IMR-90 (cell line): ENCODE data around the gene HSPB6. TPM values are rescaled to one million over a fixed set of nuclear protein-coding genes. Genes with fewer than 3 reads are reported as not detected.
A peak's percentile ranks its signal among the peaks of the same experiment; 100 is the strongest.

Experiments used
- ATAC-seq: fragments of 200-7000 bp; cut with Tn5 transposase; 2 replicates; pipeline ENCODE4 v1.9.1; 2020; ENCODE audit warnings: low read depth, mild to moderate bottlenecking, moderate library complexity
- BruUV-seq: library from RNA; stranded (reverse); fragments of 400-500 nt; replicated peaks from 2 replicates; lab custom pipeline; 2021; lab: Mats Ljungman, UMichigan
- CTCF ChIA-PET: fragments of 300-600 bp; formaldehyde crosslinking; extraction: SDS; loops from one replicate; lab custom pipeline; 2021; ENCODE audit warnings: antibody characterized with exemption; lab: Yijun Ruan, JAX
- POLR2A ChIA-PET: fragments of 300-600 bp; sonication (Branson Sonifier 250); formaldehyde crosslinking; loops from one replicate; lab custom pipeline; 2022; ENCODE audit warnings: antibody characterized with exemption; ENCODE audit not compliant: unreplicated experiment; lab: Charles Lee
- DNase-seq: peaks from one replicate; pipeline ENCODE4 v3.0.0; 2013
- H2AFZ ChIP-seq: replicated peaks from 2 replicates; pipeline ENCODE3; 2013; ENCODE audit warnings: low read length, mild to moderate bottlenecking; ENCODE audit not compliant: poor library complexity
- H2AK5ac ChIP-seq: 2 replicates; pipeline ENCODE4 v1.6.1; 2013; ENCODE audit warnings: low read depth, low read length, inconsistent platforms
- H2AK9ac ChIP-seq: replicated peaks from 2 replicates; pipeline ENCODE3; 2013; ENCODE audit warnings: mild to moderate bottlenecking, low read depth, low read length, moderate library complexity; ENCODE audit not compliant: poor library complexity
- H2BK120ac ChIP-seq: 2 replicates; pipeline ENCODE4 v1.6.1; 2013; ENCODE audit warnings: low read depth, low read length, inconsistent platforms
- H2BK15ac ChIP-seq: 3 replicates; pipeline ENCODE4 v1.6.1; 2013; ENCODE audit warnings: low read depth, low read length, inconsistent platforms
- H2BK20ac ChIP-seq: 2 replicates; pipeline ENCODE4 v1.6.1; 2013; ENCODE audit warnings: low read depth, mild to moderate bottlenecking, inconsistent platforms, low read length, moderate library complexity
- H2BK5ac ChIP-seq: 2 replicates; pipeline ENCODE4 v1.6.1; 2013; ENCODE audit warnings: mild to moderate bottlenecking, low read depth, low read length, inconsistent platforms; ENCODE audit not compliant: poor library complexity, severe bottlenecking
- H3K14ac ChIP-seq: replicated peaks from 2 replicates; pipeline ENCODE4 v1.6.1; 2013; ENCODE audit warnings: low read depth, low read length, inconsistent platforms
- H3K18ac ChIP-seq: 2 replicates; pipeline ENCODE4 v1.6.1; 2013; ENCODE audit warnings: low read depth, low read length, control low read depth
- H3K23ac ChIP-seq: 2 replicates; pipeline ENCODE4 v1.6.1; 2013; ENCODE audit warnings: low read depth, low read length, inconsistent platforms
- H3K27ac ChIP-seq: 2 replicates; pipeline ENCODE4 v1.5.1; 2013; ENCODE audit warnings: mild to moderate bottlenecking, control low read depth, low read length; ENCODE audit not compliant: insufficient read depth
- H3K27me3 ChIP-seq: 2 replicates; pipeline ENCODE4 v1.6.1; 2013; ENCODE audit warnings: low read length; ENCODE audit not compliant: control insufficient read depth, insufficient read depth
- H3K36me3 ChIP-seq: 2 replicates; pipeline ENCODE4 v1.6.1; 2013; ENCODE audit warnings: low read length, mixed read lengths; ENCODE audit not compliant: control insufficient read depth, insufficient read depth
- H3K4ac ChIP-seq: 2 replicates; pipeline ENCODE4 v1.6.1; 2013; ENCODE audit warnings: low read depth, low read length, inconsistent platforms
- H3K4me1 ChIP-seq: 2 replicates; pipeline ENCODE4 v1.6.1; 2013; ENCODE audit warnings: low read length, mixed read lengths; ENCODE audit not compliant: control insufficient read depth, insufficient read depth
- H3K4me2 ChIP-seq: 2 replicates; pipeline ENCODE4 v1.6.1; 2013; ENCODE audit warnings: low read depth, mild to moderate bottlenecking, control low read depth, low read length, moderate library complexity
- H3K4me3 ChIP-seq: 2 replicates; pipeline ENCODE4 v1.5.1; 2013; ENCODE audit warnings: low read depth, mild to moderate bottlenecking, control low read depth, low read length, moderate library complexity; ENCODE audit not compliant: insufficient read depth
- H3K56ac ChIP-seq: 2 replicates; pipeline ENCODE4 v1.6.1; 2013; ENCODE audit warnings: low read length, inconsistent platforms; ENCODE audit not compliant: insufficient read depth; ENCODE audit errors: extremely low read depth
- H3K79me1 ChIP-seq, 2 experiments: 2 replicates each; pipeline ENCODE4 v1.6.1; 2013; ENCODE audit warnings: low read length in 2 of 2, inconsistent platforms in 1 of 2, low read depth in 1 of 2
- H3K9ac ChIP-seq: 2 replicates; pipeline ENCODE4 v1.6.1; 2013; ENCODE audit warnings: low read depth, low read length, control low read depth
- H3K9me1 ChIP-seq: 2 replicates; pipeline ENCODE4 v1.6.1; 2013; ENCODE audit warnings: low read length, inconsistent platforms; ENCODE audit not compliant: insufficient read depth
- H3K9me3 ChIP-seq: 2 replicates; pipeline ENCODE4 v1.6.1; 2013; ENCODE audit warnings: low read length; ENCODE audit not compliant: control insufficient read depth, insufficient read depth
- H4K20me1 ChIP-seq: 2 replicates; pipeline ENCODE4 v1.6.1; 2013; ENCODE audit warnings: low read length, inconsistent platforms; ENCODE audit not compliant: insufficient read depth
- H4K5ac ChIP-seq: 2 replicates; pipeline ENCODE4 v1.6.1; 2013; ENCODE audit warnings: mild to moderate bottlenecking, low read depth, low read length, control low read depth
- H4K8ac ChIP-seq, 2 experiments: 2 replicates each; pipeline ENCODE4 v1.6.1; 2013; ENCODE audit warnings: low read depth in 2 of 2, low read length in 2 of 2, control low read depth in 1 of 2, inconsistent platforms in 1 of 2
- H4K91ac ChIP-seq: 2 replicates; pipeline ENCODE4 v1.6.1; 2013; ENCODE audit warnings: low read depth, low read length, inconsistent platforms; ENCODE audit not compliant: insufficient read depth
- BHLHE40 ChIP-seq: fragments of 150-350 bp; IDR thresholded peaks from 2 replicates; pipeline ENCODE4 v1.6.1; 2016; ENCODE audit warnings: mild to moderate bottlenecking, low read depth, low read length
- CEBPB ChIP-seq: IDR thresholded peaks from 2 replicates; pipeline ENCODE4 v1.6.1; 2012; ENCODE audit warnings: low read depth, low read length, improper control_type of control experiment
- CHD1 ChIP-seq: IDR thresholded peaks from 2 replicates; pipeline ENCODE4 v1.6.1; 2012; ENCODE audit warnings: low read depth, low read length, improper control_type of control experiment
- CTCF ChIP-seq: conservative IDR thresholded peaks from 2 replicates; pipeline ENCODE4 v1.5.1; 2012; ENCODE audit warnings: mild to moderate bottlenecking, low read depth, low read length, improper control_type of control experiment
- FOS ChIP-seq: fragments of 150-350 bp; IDR thresholded peaks from 2 replicates; pipeline ENCODE4 v1.6.1; 2016; ENCODE audit warnings: low read depth, low read length
- MAFK ChIP-seq: IDR thresholded peaks from 2 replicates; pipeline ENCODE4 v1.6.1; 2012; ENCODE audit warnings: low read depth, low read length, improper control_type of control experiment
- MAZ ChIP-seq: IDR thresholded peaks from 2 replicates; pipeline ENCODE4 v1.6.1; 2012; ENCODE audit warnings: low read depth, mild to moderate bottlenecking, low read length, improper control_type of control experiment, moderate library complexity, borderline replicate concordance
- MXI1 ChIP-seq: IDR thresholded peaks from 2 replicates; pipeline ENCODE4 v1.6.1; 2012; ENCODE audit warnings: low read depth, mild to moderate bottlenecking, low read length, moderate library complexity, borderline replicate concordance
- NFE2L2 ChIP-seq: fragments of 150-350 bp; IDR thresholded peaks from 2 replicates; pipeline ENCODE4 v1.6.1; 2016; ENCODE audit warnings: low read depth, mild to moderate bottlenecking, low read length
- POLR2A ChIP-seq: IDR thresholded peaks from 2 replicates; pipeline ENCODE4 v1.6.1; 2012; ENCODE audit warnings: mild to moderate bottlenecking, low read depth, low read length
- RAD21 ChIP-seq: IDR thresholded peaks from 2 replicates; pipeline ENCODE4 v1.6.1; 2012; ENCODE audit warnings: low read length, improper control_type of control experiment
- RCOR1 ChIP-seq: IDR thresholded peaks from 2 replicates; pipeline ENCODE4 v1.6.1; 2012; ENCODE audit warnings: mild to moderate bottlenecking, low read length, improper control_type of control experiment; ENCODE audit not compliant: insufficient replicate concordance
- RFX5 ChIP-seq: IDR thresholded peaks from 2 replicates; pipeline ENCODE4 v1.8.0; 2012; ENCODE audit warnings: low read depth, mild to moderate bottlenecking, low read length, moderate library complexity
- SMC3 ChIP-seq: fragments of 150-350 bp; IDR thresholded peaks from 2 replicates; pipeline ENCODE4 v1.6.1; 2016; ENCODE audit warnings: low read depth, mild to moderate bottlenecking, antibody characterized with exemption, low read length, moderate library complexity
- USF2 ChIP-seq: fragments of 150-350 bp; IDR thresholded peaks from 2 replicates; pipeline ENCODE4 v1.6.1; 2017; ENCODE audit warnings: mild to moderate bottlenecking, antibody characterized with exemption, low read length, low read depth
- WGBS, 2 experiments: methylation state at CpG; one replicate each; pipeline versions ENCODE4 v1.1.5 to v1.1.7; 2013; ENCODE audit warnings: missing lambda C conversion rate in 2 of 2; ENCODE audit not compliant: insufficient read length in 1 of 2; ENCODE audit errors: extremely low coverage in 2 of 2; 5-methylcytosine and 5-hydroxymethylcytosine counted together
- dilution Hi-C: fragments of 300-500 bp; cut with HindIII; formaldehyde crosslinking; loops from one replicate; pipeline ENCODE4 v1.14.3; 2018; ENCODE audit warnings: low sequenced_read_pairs; ENCODE audit not compliant: unreplicated experiment
- in situ Hi-C: fragments of 300-500 bp; cut with MboI; formaldehyde crosslinking; loops from 3 replicates; pipeline ENCODE4 v1.14.3; 2019; ENCODE audit warnings: low sequenced_read_pairs, inconsistent platforms, mixed read lengths
- intact Hi-C: fragments of 100-400 bp; cut with micrococcal nuclease; formaldehyde crosslinking; loops from 2 replicates; pipeline ENCODE4 v1.10.0; 2022
- polyA plus RNA-seq, 3 experiments: library from polyadenylated mRNA; depleted of rRNA; stranded (reverse); fragments of >200 nt; gene quantifications; 2 replicates each; pipeline ENCODE4 v1.2.3, GENCODE V29; 2012; ENCODE audit warnings: low replicate concordance in 1 of 3
- total RNA-seq: library from RNA; depleted of rRNA; stranded (reverse); fragments of >200 nt; gene quantifications from 2 replicates; pipeline ENCODE4 v1.2.3, GENCODE V29; 2012
- TF ChIP-seq, protein P1 (sequence below): fragments of 150-350 bp; IDR thresholded peaks from 2 replicates; pipeline ENCODE4 v1.6.1; 2016; ENCODE audit warnings: low read depth, mild to moderate bottlenecking, low read length, moderate library complexity, borderline replicate concordance

The HSPB6 gene
- total and polyA plus RNA-seq, 2 of the 4 experiments (the other 2 are of a cell fraction) = 5.7 to 206 TPM

DNA sequence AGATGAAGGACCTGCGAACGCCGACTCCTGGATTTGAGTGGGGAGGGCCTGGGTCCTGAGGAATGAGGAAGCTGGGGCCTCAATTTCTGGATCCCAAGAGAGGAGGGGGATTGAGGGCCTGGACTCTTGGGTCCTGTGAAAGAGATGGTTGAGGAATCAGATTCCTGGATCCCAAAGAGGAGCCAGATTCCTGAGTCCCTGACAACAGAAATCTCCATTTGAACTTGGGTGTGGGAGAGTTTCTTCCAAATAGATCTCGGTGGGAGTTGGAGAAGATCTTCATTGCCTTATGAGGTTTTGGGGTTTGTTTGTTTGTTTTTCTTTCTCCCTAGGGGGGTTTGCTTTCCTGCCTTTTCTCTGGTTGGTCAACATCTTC lies 10.8 kb downstream of the HSPB6 start:
- Histone ChIP-seq H2BK120ac (no peak overlapping the region), H3K4me2 (peak overlapping the region; percentile 81), H2BK15ac (no peak overlapping the region), H3K27me3 (no peaks in the 10 kb centered on the region), H3K9me1 (peaks cover 7% of the 10 kb centered on the region; the same call in 1 of the 2 replicates), H3K4me1 (peaks cover 3% of the 10 kb centered on the region; the same call in 1 of the 2 replicates), H4K8ac (peak overlapping the region in 1 of 2 experiments; percentile 87; a peak in 1 of 4 replicates), H4K5ac (no peak overlapping the region), H3K4me3 (peak overlapping the region; percentile 56), H3K23ac (no peak overlapping the region), H2AK9ac (peak overlapping the region; percentile 98), H3K27ac (peak overlapping the region; percentile 69), H2BK5ac (no peak overlapping the region), H2AK5ac (peak overlapping the region; percentile 78), H2AFZ (peak overlapping the region; percentile 86), H3K36me3 (no peaks in the 10 kb centered on the region), H3K56ac (peak overlapping the region; percentile 81; the same call in 1 of the 2 replicates), H3K18ac (no peak overlapping the region), H3K14ac (no peak overlapping the region; the same call in 1 of the 2 replicates), H4K91ac (no peak overlapping the region), H3K4ac (peak overlapping the region; percentile 82; the same call in 1 of the 2 replicates), H3K9me3 (no peaks in the 10 kb centered on the region), H3K79me1 (peaks cover 5 to 50% of the 10 kb centered on the region in 2 experiments; a peak in 3 of 4 replicates), H4K20me1 (no peaks in the 10 kb centered on the region), H3K9ac (peak overlapping the region; percentile 85), H2BK20ac (no peak overlapping the region)
- in situ Hi-C loops (no loop called here), dilution Hi-C loops (no loop called here), intact Hi-C loops (no loop called here)
- DNase-seq (no peak), ATAC-seq (no peak)
- ChIA-PET CTCF (interaction anchor here (1.4 kb wide), 1 partner anchor 185 kb away, joined by 3 read pairs; no protein-coding TSS in a partner anchor), POLR2A (interaction anchor here (0.6 kb wide), 1 partner anchor 42 kb away, joined by 11 read pairs; no protein-coding TSS in a partner anchor)
- BruUV-seq = no TSS peak
- no peak for TF ChIP-seq BHLHE40
- TF ChIP-seq CTCF = no peak
- TF ChIP-seq MXI1 = no peak
- TF ChIP-seq NFE2L2 = no peak
- no peak for TF ChIP-seq FOS
- TF ChIP-seq RAD21 = no peak
- TF ChIP-seq, protein P1, sequence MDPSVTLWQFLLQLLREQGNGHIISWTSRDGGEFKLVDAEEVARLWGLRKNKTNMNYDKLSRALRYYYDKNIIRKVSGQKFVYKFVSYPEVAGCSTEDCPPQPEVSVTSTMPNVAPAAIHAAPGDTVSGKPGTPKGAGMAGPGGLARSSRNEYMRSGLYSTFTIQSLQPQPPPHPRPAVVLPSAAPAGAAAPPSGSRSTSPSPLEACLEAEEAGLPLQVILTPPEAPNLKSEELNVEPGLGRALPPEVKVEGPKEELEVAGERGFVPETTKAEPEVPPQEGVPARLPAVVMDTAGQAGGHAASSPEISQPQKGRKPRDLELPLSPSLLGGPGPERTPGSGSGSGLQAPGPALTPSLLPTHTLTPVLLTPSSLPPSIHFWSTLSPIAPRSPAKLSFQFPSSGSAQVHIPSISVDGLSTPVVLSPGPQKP = no peak
- TF ChIP-seq MAFK = no peak
- no peak for TF ChIP-seq MAZ
- TF ChIP-seq POLR2A = no peak
- TF ChIP-seq RFX5 = no peak
- TF ChIP-seq CEBPB = no peak
- no peak for TF ChIP-seq RCOR1
- no peak for TF ChIP-seq SMC3
- no peak for TF ChIP-seq USF2
- TF ChIP-seq CHD1 = no peak
- WGBS, 2 experiments = 0% methylated on average over 2 of the region's 4 CpGs; no CpG with 5 or more reads in 1 of the 2 experiments
